Liver (tissue), 9 donors: ENCODE data around the gene SERPINF2. TPM values are rescaled to one million over a fixed set of nuclear protein-coding genes. Genes with fewer than 3 reads are reported as not detected.

Experiments used
- DNase-seq: peaks from one replicate; pipeline ENCODE4 v3.0.0-alpha.2; 2017; ENCODE audit warnings: low spot score
- H3K27ac ChIP-seq, 2 donors: one replicate each; pipeline ENCODE4 v1.7.0; 2013; ENCODE audit warnings: inconsistent platforms in 2 of 2, low read length in 2 of 2, control low read depth in 1 of 2, low read depth in 1 of 2, mild to moderate bottlenecking in 1 of 2
- H3K27me3 ChIP-seq, 4 donors: one replicate each; pipeline versions ENCODE4 v1.6.1 to v1.7.0; 2013; ENCODE audit warnings: low read length in 3 of 4, inconsistent platforms in 1 of 4, mild to moderate bottlenecking in 1 of 4, moderate library complexity in 1 of 4; ENCODE audit not compliant: control insufficient read depth in 4 of 4, insufficient read depth in 4 of 4
- H3K36me3 ChIP-seq, 4 donors: one replicate each; pipeline versions ENCODE4 v1.6.1 to v1.7.0; 2013; ENCODE audit warnings: low read length in 3 of 4, mild to moderate bottlenecking in 3 of 4, low read depth in 1 of 4, moderate library complexity in 1 of 4; ENCODE audit not compliant: control insufficient read depth in 4 of 4, insufficient read depth in 3 of 4
- H3K4me1 ChIP-seq, 4 donors: one replicate each; pipeline versions ENCODE4 v1.6.1 to v1.7.0; 2013; ENCODE audit warnings: low read length in 3 of 4, mild to moderate bottlenecking in 3 of 4, moderate library complexity in 1 of 4; ENCODE audit not compliant: control insufficient read depth in 4 of 4, insufficient read depth in 4 of 4
- H3K4me3 ChIP-seq, 3 donors: one replicate each; pipeline versions ENCODE4 v1.6.1 to v1.7.0; 2013; ENCODE audit warnings: low read length in 3 of 3, control low read depth in 1 of 3, low read depth in 1 of 3, mild to moderate bottlenecking in 1 of 3
- H3K9ac ChIP-seq, 2 donors: one replicate each; pipeline ENCODE4 v1.7.0; 2013; ENCODE audit warnings: low read length in 2 of 2, mild to moderate bottlenecking in 2 of 2, moderate library complexity in 2 of 2, control low read depth in 1 of 2, low read depth in 1 of 2
- H3K9me3 ChIP-seq, 4 donors: one replicate each; pipeline versions ENCODE4 v1.6.1 to v1.7.0; 2013; ENCODE audit warnings: low read length in 3 of 4; ENCODE audit not compliant: control insufficient read depth in 4 of 4
- EGR1 ChIP-seq, 2 donors: IDR thresholded peaks; 2 replicates each; pipeline ENCODE4 v1.6.1; 2016 to 2018; ENCODE audit warnings: antibody characterized with exemption in 2 of 2, low read depth in 2 of 2
- FOXA1 ChIP-seq: IDR thresholded peaks from 2 replicates; pipeline ENCODE4 v1.6.1; 2016; ENCODE audit warnings: antibody characterized with exemption
- FOXA2 ChIP-seq: IDR thresholded peaks from 2 replicates; pipeline ENCODE4 v1.6.1; 2016; ENCODE audit warnings: antibody characterized with exemption
- GABPA ChIP-seq, 2 donors: IDR thresholded peaks in 1 of 2; conservative IDR thresholded peaks in 1 of 2; 2 replicates each; pipeline ENCODE4 v1.6.1; 2016; ENCODE audit warnings: antibody characterized with exemption in 2 of 2, mild to moderate bottlenecking in 1 of 2, moderate library complexity in 1 of 2
- HNF4A ChIP-seq, 2 donors: conservative IDR thresholded peaks; 2 replicates each; pipeline ENCODE4 v1.6.1; 2016; ENCODE audit warnings: antibody characterized with exemption in 2 of 2, mild to moderate bottlenecking in 2 of 2
- HNF4G ChIP-seq: IDR thresholded peaks from 2 replicates; pipeline ENCODE4 v1.6.1; 2016; ENCODE audit warnings: antibody characterized with exemption
- JUND ChIP-seq, 2 donors: IDR thresholded peaks; 2 replicates each; pipeline ENCODE4 v1.6.1; 2016; ENCODE audit warnings: antibody characterized with exemption in 2 of 2
- NR2F2 ChIP-seq: IDR thresholded peaks from 2 replicates; pipeline ENCODE4 v1.6.1; 2016; ENCODE audit warnings: antibody characterized with exemption
- RAD21 ChIP-seq, 2 donors: IDR thresholded peaks; 2 replicates each; pipeline ENCODE4 v1.6.1; 2016; ENCODE audit warnings: antibody characterized with exemption in 2 of 2, mild to moderate bottlenecking in 2 of 2
- RXRA ChIP-seq, 2 donors: IDR thresholded peaks; 2 replicates each; pipeline ENCODE4 v1.6.1; 2017 to 2018; ENCODE audit warnings: antibody characterized with exemption in 2 of 2, mild to moderate bottlenecking in 1 of 2
- SP1 ChIP-seq: IDR thresholded peaks from 2 replicates; pipeline ENCODE4 v1.6.1; 2018; ENCODE audit warnings: antibody characterized with exemption, mild to moderate bottlenecking
- TAF1 ChIP-seq: conservative IDR thresholded peaks from 2 replicates; pipeline ENCODE4 v1.6.1; 2016; ENCODE audit warnings: antibody characterized with exemption, mild to moderate bottlenecking
- YY1 ChIP-seq: IDR thresholded peaks from 2 replicates; pipeline ENCODE4 v1.6.1; 2016; ENCODE audit warnings: antibody characterized with exemption, mild to moderate bottlenecking
- WGBS: extraction: QIAGEN DNeasy Blood & Tissue Kit; methylation state at CpG from one replicate; pipeline ENCODE4 v1.1.7; 2013; 5-methylcytosine and 5-hydroxymethylcytosine counted together
- polyA plus RNA-seq, 2 donors: library from polyadenylated mRNA; stranded (reverse) in 1 of 2; unstranded in 1 of 2; fragments of 200-250 nt in 1 of 2; fragments of >200 nt in 1 of 2; fragmentation: Nextera tagmentation in 1 of 2; extraction: Ambion mirVana in 1 of 2; gene quantifications; one replicate each; pipeline versions ENCODE4 v1.2.1 to v1.2.3, GENCODE V29; 2013 to 2015
- total RNA-seq, 2 donors: library from RNA; depleted of rRNA; stranded (reverse); fragments of >200 nt; gene quantifications; one replicate each; pipeline ENCODE4 v1.2.3, GENCODE V29; 2014
- TF ChIP-seq, protein P1 (sequence below): IDR thresholded peaks from 2 replicates; pipeline ENCODE4 v1.6.1; 2016; ENCODE audit warnings: antibody characterized with exemption
- TF ChIP-seq, protein P2 (sequence below): IDR thresholded peaks from 2 replicates; pipeline ENCODE4 v1.6.1; 2016; ENCODE audit warnings: antibody characterized with exemption
- TF ChIP-seq, protein P3 (sequence below): fragments of 150-350 bp; IDR thresholded peaks from 2 replicates; pipeline ENCODE4 v1.5.1; 2017; ENCODE audit warnings: improper control_type of control experiment, low read depth, low read length; ENCODE audit not compliant: missing input control
- TF ChIP-seq, protein P4 (sequence below): IDR thresholded peaks from 2 replicates; pipeline ENCODE4 v1.6.1; 2016; ENCODE audit warnings: antibody characterized with exemption
- donor health status: healthy.
- donor health status: healthy.
- donor health status: healthy.
- donor health status: healthy.
- donor health status: healthy.

The SERPINF2 gene
- total and polyA plus RNA-seq, 4 donors, result 477 to 1,248 (median 675) TPM

DNA sequence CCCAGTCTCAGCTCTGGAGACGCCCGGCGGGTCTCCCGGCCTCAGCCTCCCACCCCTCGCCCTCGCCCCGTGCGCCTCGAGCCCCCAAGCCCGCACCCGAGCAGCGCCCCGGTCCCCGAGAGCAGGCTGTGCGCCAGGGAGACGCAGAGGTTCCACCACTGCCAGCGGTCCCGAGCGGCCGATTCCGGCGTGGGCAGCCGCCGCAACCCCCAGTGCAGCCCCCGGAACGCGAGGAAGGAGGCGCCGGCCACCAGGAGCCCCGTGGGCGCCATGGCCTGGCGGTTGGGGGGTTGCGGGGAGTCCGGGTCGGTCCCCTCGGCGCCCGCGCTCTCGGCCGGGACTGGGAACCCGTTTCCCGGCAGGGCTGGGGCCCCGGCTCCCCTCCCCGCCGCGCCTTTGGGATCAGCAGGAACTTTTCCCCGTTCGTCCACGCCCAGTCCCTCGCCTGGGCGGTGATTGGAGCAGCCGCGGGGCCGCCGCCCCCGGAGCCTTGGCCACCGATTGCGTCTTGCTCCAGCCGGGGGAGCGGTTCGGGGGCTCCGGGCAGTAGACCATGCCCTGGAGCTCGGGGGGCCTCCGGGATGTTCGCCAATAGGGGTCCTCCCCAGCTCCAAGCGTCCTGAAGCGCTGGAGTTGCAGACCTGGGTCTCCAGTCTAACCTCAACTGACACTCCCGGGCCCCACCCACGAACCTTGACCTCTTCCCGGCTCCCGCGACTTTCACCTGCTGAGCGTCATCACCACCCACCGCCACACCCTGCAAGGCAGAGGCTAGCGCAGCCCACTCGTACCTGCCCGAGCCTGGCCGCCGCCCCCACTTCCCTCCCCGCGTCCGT lies 32.5 kb upstream of the SERPINF2 start, which contains the start of gene TLCD2:
TLCD2 (minus strand) TSS at position 407 of the 836 bp plus-strand sequence; CDS start at position 272, 135 bp downstream.
- Histone ChIP-seq H3K36me3 (peaks cover 13 to 24% (median 16%) of the 10 kb centered on the region in 4 donors), H3K4me1 (peaks cover 6 to 47% (median 18%) of the 10 kb centered on the region in 4 donors), H3K9me3 (no peaks in the 10 kb centered on the region), H3K4me3 (peak within 1 kb of the TSS; percentile 38 to 81 (median 65)), H3K27me3 (no peaks in the 10 kb centered on the region), H3K27ac (peak within 1 kb of the TSS; percentile 55 to 63), H3K9ac (no peak within 1 kb of the TSS)
- 3% methylated on average over 83 of the region's 83 CpGs for WGBS
- TF ChIP-seq TAF1 (no peak), EGR1 (IDR thresholded peaks at IDR 0.05; ENCODE audit: low read depth in 2 of 2) (peak; percentile 17 to 76), JUND (IDR thresholded peaks at IDR 0.05) (no peak), RXRA (IDR thresholded peaks at IDR 0.05) (peak; percentile 76 to 78), HNF4A (conservative IDR thresholded peaks at IDR 0.05) (peak; percentile 42 to 53), YY1 (no peak), RAD21 (IDR thresholded peaks at IDR 0.05) (peak in 1 of 2 donors; percentile 18), SP1 (peak; percentile 41), NR2F2 (peak; percentile 34)
- TF ChIP-seq, protein P1, sequence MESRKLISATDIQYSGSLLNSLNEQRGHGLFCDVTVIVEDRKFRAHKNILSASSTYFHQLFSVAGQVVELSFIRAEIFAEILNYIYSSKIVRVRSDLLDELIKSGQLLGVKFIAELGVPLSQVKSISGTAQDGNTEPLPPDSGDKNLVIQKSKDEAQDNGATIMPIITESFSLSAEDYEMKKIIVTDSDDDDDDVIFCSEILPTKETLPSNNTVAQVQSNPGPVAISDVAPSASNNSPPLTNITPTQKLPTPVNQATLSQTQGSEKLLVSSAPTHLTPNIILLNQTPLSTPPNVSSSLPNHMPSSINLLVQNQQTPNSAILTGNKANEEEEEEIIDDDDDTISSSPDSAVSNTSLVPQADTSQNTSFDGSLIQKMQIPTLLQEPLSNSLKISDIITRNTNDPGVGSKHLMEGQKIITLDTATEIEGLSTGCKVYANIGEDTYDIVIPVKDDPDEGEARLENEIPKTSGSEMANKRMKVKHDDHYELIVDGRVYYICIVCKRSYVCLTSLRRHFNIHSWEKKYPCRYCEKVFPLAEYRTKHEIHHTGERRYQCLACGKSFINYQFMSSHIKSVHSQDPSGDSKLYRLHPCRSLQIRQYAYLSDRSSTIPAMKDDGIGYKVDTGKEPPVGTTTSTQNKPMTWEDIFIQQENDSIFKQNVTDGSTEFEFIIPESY, result no peak
- TF ChIP-seq, protein P2, sequence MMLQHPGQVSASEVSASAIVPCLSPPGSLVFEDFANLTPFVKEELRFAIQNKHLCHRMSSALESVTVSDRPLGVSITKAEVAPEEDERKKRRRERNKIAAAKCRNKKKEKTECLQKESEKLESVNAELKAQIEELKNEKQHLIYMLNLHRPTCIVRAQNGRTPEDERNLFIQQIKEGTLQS, result no peak
- no peak for DNase-seq

DNA sequence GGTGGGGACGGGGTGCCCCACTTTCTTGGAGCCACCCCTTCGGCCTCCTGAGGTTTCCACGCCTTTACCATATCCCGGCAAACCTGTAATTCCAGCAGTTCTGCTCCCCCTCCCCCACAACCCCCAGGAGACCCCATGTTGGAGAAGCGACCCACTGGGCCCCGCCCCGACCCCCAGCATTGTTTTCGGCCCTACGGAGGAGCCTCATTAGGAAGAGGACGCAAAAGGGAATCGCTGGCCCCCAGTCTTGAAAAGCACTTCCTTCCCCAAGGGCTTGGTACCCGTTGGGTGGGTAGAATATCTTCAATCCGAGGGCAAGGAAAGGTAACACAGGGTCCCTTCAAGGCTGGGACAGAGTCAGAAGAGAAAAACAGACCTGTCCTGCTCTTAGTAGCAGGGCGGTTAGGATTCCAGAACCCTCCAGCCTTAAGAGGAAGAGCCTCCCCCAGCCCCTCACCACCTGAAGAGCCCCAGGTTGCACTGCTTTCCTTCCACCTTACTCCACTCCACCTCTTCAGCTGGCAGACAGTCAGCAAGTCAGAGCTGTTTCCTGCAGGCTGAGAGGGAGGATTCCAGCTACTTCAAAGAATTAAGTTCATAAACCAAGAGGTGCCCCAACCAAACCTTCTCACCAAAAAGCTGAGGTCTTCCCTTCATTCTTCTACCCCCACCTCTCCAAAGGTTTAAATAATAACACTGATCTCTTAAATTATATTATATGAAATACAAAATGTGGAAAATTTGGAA lies 31.7 kb upstream of the SERPINF2 start:
- Histone ChIP-seq H3K9ac (no peak overlapping the region), H3K9me3 (no peaks in the 10 kb centered on the region), H3K36me3 (peaks cover 13 to 24% (median 16%) of the 10 kb centered on the region in 4 donors), H3K27ac (peak overlapping the region; percentile 55 to 63), H3K4me3 (peak overlapping the region in 1 of 3 donors; percentile 81), H3K27me3 (no peaks in the 10 kb centered on the region), H3K4me1 (peaks cover 6 to 47% (median 18%) of the 10 kb centered on the region in 4 donors)
- TF ChIP-seq NR2F2 (no peak), HNF4G (no peak)
- DNase-seq, result no peak
- 46% methylated on average over 14 of the region's 14 CpGs for WGBS

DNA sequence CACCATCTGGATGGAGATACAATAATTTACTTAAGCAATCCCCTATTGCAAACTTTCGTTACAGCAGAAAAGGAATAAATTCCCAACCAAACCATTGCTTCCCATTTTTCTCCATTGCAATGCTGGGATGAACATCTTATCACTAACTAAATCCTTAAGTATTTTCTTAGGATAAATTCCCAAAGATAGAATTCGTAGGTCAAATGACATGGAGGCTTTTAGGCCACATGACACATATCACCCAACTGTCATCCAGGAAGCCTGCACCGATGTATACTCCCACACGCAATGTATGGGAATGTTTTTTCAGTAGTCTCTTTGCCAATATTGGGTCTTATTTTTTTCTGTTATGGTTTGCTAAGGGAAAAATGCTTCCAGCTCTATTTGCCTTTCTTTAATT lies 30.9 kb upstream of the SERPINF2 start:
- DNase-seq, result no peak
- Histone ChIP-seq H3K27ac (no peak overlapping the region), H3K36me3 (peaks cover 12 to 24% (median 15%) of the 10 kb centered on the region in 4 donors), H3K4me3 (no peak overlapping the region), H3K4me1 (peaks cover 6 to 47% (median 18%) of the 10 kb centered on the region in 4 donors), H3K9ac (no peak overlapping the region), H3K27me3 (no peaks in the 10 kb centered on the region), H3K9me3 (no peaks in the 10 kb centered on the region)
- WGBS, result 83% methylated on average over 4 of the region's 4 CpGs
- no peak for TF ChIP-seq HNF4A (conservative IDR thresholded peaks at IDR 0.05)
- no peak for TF ChIP-seq HNF4G
- TF ChIP-seq NR2F2, result no peak
- TF ChIP-seq JUND (IDR thresholded peaks at IDR 0.05), result no peak
- TF ChIP-seq RXRA (IDR thresholded peaks at IDR 0.05), result no peak
- TF ChIP-seq, protein P2, result no peak
- TF ChIP-seq EGR1 (IDR thresholded peaks at IDR 0.05; ENCODE audit: low read depth in 2 of 2), result no peak
- no peak for TF ChIP-seq FOXA1
- no peak for TF ChIP-seq RAD21 (IDR thresholded peaks at IDR 0.05)
- TF ChIP-seq SP1, result no peak
- TF ChIP-seq, protein P1, result no peak
- TF ChIP-seq, protein P3, sequence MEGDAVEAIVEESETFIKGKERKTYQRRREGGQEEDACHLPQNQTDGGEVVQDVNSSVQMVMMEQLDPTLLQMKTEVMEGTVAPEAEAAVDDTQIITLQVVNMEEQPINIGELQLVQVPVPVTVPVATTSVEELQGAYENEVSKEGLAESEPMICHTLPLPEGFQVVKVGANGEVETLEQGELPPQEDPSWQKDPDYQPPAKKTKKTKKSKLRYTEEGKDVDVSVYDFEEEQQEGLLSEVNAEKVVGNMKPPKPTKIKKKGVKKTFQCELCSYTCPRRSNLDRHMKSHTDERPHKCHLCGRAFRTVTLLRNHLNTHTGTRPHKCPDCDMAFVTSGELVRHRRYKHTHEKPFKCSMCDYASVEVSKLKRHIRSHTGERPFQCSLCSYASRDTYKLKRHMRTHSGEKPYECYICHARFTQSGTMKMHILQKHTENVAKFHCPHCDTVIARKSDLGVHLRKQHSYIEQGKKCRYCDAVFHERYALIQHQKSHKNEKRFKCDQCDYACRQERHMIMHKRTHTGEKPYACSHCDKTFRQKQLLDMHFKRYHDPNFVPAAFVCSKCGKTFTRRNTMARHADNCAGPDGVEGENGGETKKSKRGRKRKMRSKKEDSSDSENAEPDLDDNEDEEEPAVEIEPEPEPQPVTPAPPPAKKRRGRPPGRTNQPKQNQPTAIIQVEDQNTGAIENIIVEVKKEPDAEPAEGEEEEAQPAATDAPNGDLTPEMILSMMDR, result no peak
- TF ChIP-seq, protein P4, sequence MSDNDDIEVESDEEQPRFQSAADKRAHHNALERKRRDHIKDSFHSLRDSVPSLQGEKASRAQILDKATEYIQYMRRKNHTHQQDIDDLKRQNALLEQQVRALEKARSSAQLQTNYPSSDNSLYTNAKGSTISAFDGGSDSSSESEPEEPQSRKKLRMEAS, result no peak
- TF ChIP-seq TAF1, result no peak
- no peak for TF ChIP-seq GABPA (IDR thresholded peaks at IDR 0.05 in 1 of 2, conservative IDR thresholded peaks at IDR 0.05 in 1 of 2)
- TF ChIP-seq YY1, result no peak
- TF ChIP-seq FOXA2, result no peak
